ENCODE results near the gene SLC9C2. TPM values are rescaled to one million over a fixed set of nuclear protein-coding genes. Genes with fewer than 3 reads are reported as not detected.

SLC9C2 gene
- total RNA-seq, 2 experiments from 2014 or later: not detected

DNA sequence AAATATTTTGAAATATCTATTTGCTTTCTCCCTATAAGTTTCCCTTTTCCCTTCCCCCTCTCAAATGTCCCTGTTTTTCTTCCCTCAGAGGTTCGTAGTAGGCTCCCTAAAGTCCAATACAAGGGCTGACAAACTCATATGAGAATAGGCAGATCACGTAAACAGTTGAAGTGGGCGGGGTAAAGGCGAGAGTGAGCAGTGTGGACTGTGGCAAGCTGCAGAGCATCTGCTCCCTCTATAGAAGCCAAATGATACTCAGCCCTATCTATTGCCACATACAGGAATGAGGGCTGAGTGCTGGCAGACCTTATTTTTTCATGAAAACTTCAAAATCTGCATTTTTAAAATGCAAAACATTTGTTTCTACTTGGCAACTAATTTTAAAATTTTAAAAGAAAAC, 99.5 kb downstream of the SLC9C2 start:
- Histone ChIP-seq H3K36me3 (ENCODE audit: insufficient read depth, low read length) (no peaks in the 10 kb centered on the region), H3K27ac (ENCODE audit: low read depth in 1 of 2, low read length in 2 of 2) (no peak overlapping the region), H3K4me3 (ENCODE audit: low read length) (no peak overlapping the region), H3K4me1 (ENCODE audit: insufficient read depth, low read length) (no peaks in the 10 kb centered on the region), H3K27me3 (ENCODE audit: control insufficient read depth in 1 of 2, insufficient read depth in 2 of 2, low read length in 2 of 2) (no peaks in the 10 kb centered on the region), H3K9me3 (ENCODE audit: control insufficient read depth in 1 of 2, insufficient read depth in 1 of 2, low read length in 2 of 2) (no peaks in the 10 kb centered on the region)
- ChIA-PET CTCF (no interaction called here), POLR2A (no interaction called here)
- Mint-ChIP-seq H3K4me1 (ENCODE audit: low read depth) (no peaks in the 10 kb centered on the region), H3K27me3 (no peaks in the 10 kb centered on the region), H3K9me3 (no peaks in the 10 kb centered on the region), H3K36me3 (ENCODE audit: low read depth) (no peaks in the 10 kb centered on the region), H3K4me3 (no peak overlapping the region), H3K27ac (no peak overlapping the region)
- DNase-seq (no peak), ATAC-seq (ENCODE audit: poor library complexity) (no peak)
- intact Hi-C loops (cut with DNase I, micrococcal nuclease): no loop called here
- TF ChIP-seq, protein P1, sequence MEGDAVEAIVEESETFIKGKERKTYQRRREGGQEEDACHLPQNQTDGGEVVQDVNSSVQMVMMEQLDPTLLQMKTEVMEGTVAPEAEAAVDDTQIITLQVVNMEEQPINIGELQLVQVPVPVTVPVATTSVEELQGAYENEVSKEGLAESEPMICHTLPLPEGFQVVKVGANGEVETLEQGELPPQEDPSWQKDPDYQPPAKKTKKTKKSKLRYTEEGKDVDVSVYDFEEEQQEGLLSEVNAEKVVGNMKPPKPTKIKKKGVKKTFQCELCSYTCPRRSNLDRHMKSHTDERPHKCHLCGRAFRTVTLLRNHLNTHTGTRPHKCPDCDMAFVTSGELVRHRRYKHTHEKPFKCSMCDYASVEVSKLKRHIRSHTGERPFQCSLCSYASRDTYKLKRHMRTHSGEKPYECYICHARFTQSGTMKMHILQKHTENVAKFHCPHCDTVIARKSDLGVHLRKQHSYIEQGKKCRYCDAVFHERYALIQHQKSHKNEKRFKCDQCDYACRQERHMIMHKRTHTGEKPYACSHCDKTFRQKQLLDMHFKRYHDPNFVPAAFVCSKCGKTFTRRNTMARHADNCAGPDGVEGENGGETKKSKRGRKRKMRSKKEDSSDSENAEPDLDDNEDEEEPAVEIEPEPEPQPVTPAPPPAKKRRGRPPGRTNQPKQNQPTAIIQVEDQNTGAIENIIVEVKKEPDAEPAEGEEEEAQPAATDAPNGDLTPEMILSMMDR (IDR thresholded peaks at IDR 0.05): no peak

DNA sequence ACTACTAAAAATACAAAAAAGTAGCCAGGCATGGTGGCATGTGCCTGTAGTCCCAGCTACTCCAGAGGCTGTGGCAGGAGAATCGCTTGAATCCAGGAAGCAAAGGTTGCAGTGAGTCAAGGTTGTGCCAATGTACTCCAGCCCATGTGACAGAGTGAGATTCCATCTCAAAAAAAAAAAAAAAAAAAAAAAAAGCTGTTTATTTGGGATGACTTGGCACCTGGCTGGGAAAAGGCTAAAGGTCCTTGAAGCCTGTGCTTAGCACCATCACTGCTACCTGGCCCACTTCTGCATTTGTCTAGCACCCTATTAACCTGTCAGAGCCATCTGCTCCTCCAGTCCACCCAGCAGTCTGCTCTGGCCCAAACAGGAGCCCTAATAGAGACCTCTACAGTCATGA, 100.8 kb downstream of the SLC9C2 start:
- TF ChIP-seq, protein P1 (IDR thresholded peaks at IDR 0.05): no peak
- Mint-ChIP-seq H3K27ac (no peak overlapping the region), H3K4me3 (no peak overlapping the region), H3K36me3 (ENCODE audit: low read depth) (no peaks in the 10 kb centered on the region), H3K27me3 (no peaks in the 10 kb centered on the region), H3K9me3 (no peaks in the 10 kb centered on the region), H3K4me1 (ENCODE audit: low read depth) (no peaks in the 10 kb centered on the region)
- intact Hi-C loops (cut with DNase I, micrococcal nuclease): no loop called here
- CTCF ChIA-PET: no interaction called here
- POLR2A ChIA-PET: no interaction called here
- Histone ChIP-seq H3K9me3 (ENCODE audit: control insufficient read depth in 1 of 2, insufficient read depth in 1 of 2, low read length in 2 of 2) (no peaks in the 10 kb centered on the region), H3K4me3 (ENCODE audit: low read length) (no peak overlapping the region), H3K36me3 (ENCODE audit: insufficient read depth, low read length) (no peaks in the 10 kb centered on the region), H3K4me1 (ENCODE audit: insufficient read depth, low read length) (no peaks in the 10 kb centered on the region), H3K27ac (ENCODE audit: low read depth in 1 of 2, low read length in 2 of 2) (no peak overlapping the region), H3K27me3 (ENCODE audit: control insufficient read depth in 1 of 2, insufficient read depth in 2 of 2, low read length in 2 of 2) (no peaks in the 10 kb centered on the region)
- DNase-seq: no peak
- no peak for ATAC-seq (ENCODE audit: poor library complexity)

DNA sequence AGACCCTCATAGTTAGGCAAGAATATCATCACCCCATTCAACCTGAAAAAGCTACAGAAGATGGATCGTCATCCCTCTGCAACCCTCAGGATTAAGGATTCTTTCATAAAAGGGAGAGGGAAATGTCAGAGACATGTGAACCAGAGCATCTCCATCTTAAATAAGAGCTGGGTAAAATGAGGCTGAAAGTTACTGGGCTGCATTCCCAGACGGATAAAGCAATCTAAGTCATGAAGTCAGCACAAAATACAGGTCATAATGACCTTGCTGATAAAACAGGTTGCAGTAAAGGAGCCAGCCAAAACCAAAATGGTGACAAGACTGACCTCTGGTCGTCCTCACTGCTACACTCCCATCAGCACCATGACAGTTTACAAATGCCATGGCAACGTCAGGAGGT, 103.1 kb downstream of the SLC9C2 start:
- Mint-ChIP-seq H3K4me1 (ENCODE audit: low read depth) (no peaks in the 10 kb centered on the region), H3K27me3 (no peaks in the 10 kb centered on the region), H3K27ac (no peak overlapping the region), H3K4me3 (no peak overlapping the region), H3K36me3 (ENCODE audit: low read depth) (no peaks in the 10 kb centered on the region), H3K9me3 (no peaks in the 10 kb centered on the region)
- intact Hi-C loops (cut with DNase I, micrococcal nuclease): no loop called here
- no peaks in the 10 kb centered on the region for H3K27me3 ChIP-seq (ENCODE audit: control insufficient read depth in 1 of 2, insufficient read depth in 2 of 2, low read length in 2 of 2)
- no peaks in the 10 kb centered on the region for H3K36me3 ChIP-seq (ENCODE audit: insufficient read depth, low read length)
- ChIA-PET POLR2A (no interaction called here), CTCF (no interaction called here)
- no peak overlapping the region for H3K4me3 ChIP-seq (ENCODE audit: low read length)
- DNase-seq: no peak
- no peak overlapping the region for H3K27ac ChIP-seq (ENCODE audit: low read depth in 1 of 2, low read length in 2 of 2)
- H3K4me1 ChIP-seq (ENCODE audit: insufficient read depth, low read length): no peaks in the 10 kb centered on the region
- H3K9me3 ChIP-seq (ENCODE audit: control insufficient read depth in 1 of 2, insufficient read depth in 1 of 2, low read length in 2 of 2): no peaks in the 10 kb centered on the region
- ATAC-seq (ENCODE audit: poor library complexity): no peak
- TF ChIP-seq, protein P1 (IDR thresholded peaks at IDR 0.05): no peak
